GM18861 (cell line): ENCODE data around the gene PLK4.

Experiments
- ATAC-seq: cut with Tn5 transposase; IDR thresholded peaks from one replicate; pipeline ENCODE4 v1.9.1; 2021; ENCODE audit not compliant: unreplicated experiment

The PLK4 gene

GRCh38 chr4:127880763-127881562 is at the start of gene PLK4:
Gene PLK4, plus strand, starts transcription at chr4:127880893. Its CDS starts 242 bp downstream, at chr4:127881135.
- ATAC-seq: peak; percentile 92

GRCh38 chr4:127832585-127832984 is 48.1 kb upstream of the PLK4 start:
- peak; percentile 68 for ATAC-seq

- no peak for ATAC-seq
These were observed 36.7 kb upstream of the PLK4 start for GRCh38 chr4:127843704-127844600.

GRCh38 chr4:127844601-127845116 is 36.0 kb upstream of the PLK4 start:
- ATAC-seq: no peak

GRCh38 chr4:127846061-127846460 is 34.6 kb upstream of the PLK4 start:
- ATAC-seq: no peak

GRCh38 chr4:127846765-127847164 is 33.9 kb upstream of the PLK4 start:
- no peak for ATAC-seq

- ATAC-seq: no peak
These were observed 31.0 kb upstream of the PLK4 start for GRCh38 chr4:127849505-127850234.

GRCh38 chr4:127852661-127853060 is 28.0 kb upstream of the PLK4 start:
- no peak for ATAC-seq

- no peak for ATAC-seq
These were observed 24.4 kb upstream of the PLK4 start for GRCh38 chr4:127856196-127856812.

GRCh38 chr4:127856813-127857447 is 23.8 kb upstream of the PLK4 start:
- peak; percentile 84 for ATAC-seq

- no peak for ATAC-seq
These were observed 23.1 kb upstream of the PLK4 start for GRCh38 chr4:127857641-127858040.

GRCh38 chr4:127868196-127868595 is 12.5 kb upstream of the PLK4 start:
- no peak for ATAC-seq

- no peak for ATAC-seq
These were observed 10.4 kb upstream of the PLK4 start for GRCh38 chr4:127870281-127870680.

- no peak for ATAC-seq
These were observed 10.0 kb upstream of the PLK4 start for GRCh38 chr4:127870688-127871087.

- no peak for ATAC-seq
These were observed 4.9 kb upstream of the PLK4 start for GRCh38 chr4:127875791-127876190.

GRCh38 chr4:127881563-127881864 is 821 bp downstream of the PLK4 start:
- ATAC-seq: peak; percentile 34

- ATAC-seq: no peak
These were observed 7.9 kb downstream of the PLK4 start for GRCh38 chr4:127888559-127888958.

- ATAC-seq: no peak
These were observed 9.2 kb downstream of the PLK4 start for GRCh38 chr4:127889903-127890302.

GRCh38 chr4:127896069-127896468 is 15.4 kb downstream of the PLK4 start:
- ATAC-seq: no peak

GRCh38 chr4:127896528-127896927 is 15.8 kb downstream of the PLK4 start:
- ATAC-seq: peak; percentile 68
